Superior temporal gyrus (tissue), 1 donor: ENCODE data around the gene DDX41.

ENCODE experiments used
- DNase-seq: peaks from one replicate; pipeline ENCODE4 v3.0.0-alpha.2; 2016; ENCODE audit errors: extremely low spot score

The DDX41 gene

GRCh38 chr5:177513500-177513899 lies 3.3 kb downstream of the DDX41 start:
- no peak for DNase-seq

- no peak for DNase-seq
Measured at GRCh38 chr5:177512736-177513380, 3.9 kb downstream of the DDX41 start.

GRCh38 chr5:177511796-177512675 lies 4.7 kb downstream of the DDX41 start:
- DNase-seq, result no peak

GRCh38 chr5:177511181-177511580 lies 5.6 kb downstream of the DDX41 start:
- no peak for DNase-seq

GRCh38 chr5:177510567-177511053 lies 6.2 kb downstream of the DDX41 start:
- no peak for DNase-seq

- DNase-seq, result no peak
Measured at GRCh38 chr5:177509991-177510566, 6.7 kb downstream of the DDX41 start.

- no peak for DNase-seq
Measured at GRCh38 chr5:177509381-177509951, 7.3 kb downstream of the DDX41 start, which contains the start of gene DOK3. Gene DOK3 (minus strand): TSS chr5:177509826. CDS start chr5:177509540, 286 bp downstream.

- DNase-seq, result no peak
Measured at GRCh38 chr5:177508837-177509236, 7.9 kb downstream of the DDX41 start.

- DNase-seq, result no peak
Measured at GRCh38 chr5:177508221-177508611, 8.5 kb downstream of the DDX41 start.

- DNase-seq, result no peak
Measured at GRCh38 chr5:177507596-177508220, 9.1 kb downstream of the DDX41 start.

GRCh38 chr5:177507165-177507564 lies 9.6 kb downstream of the DDX41 start:
- no peak for DNase-seq

GRCh38 chr5:177505075-177505474 lies 11.7 kb downstream of the DDX41 start:
- DNase-seq, result no peak

- no peak for DNase-seq
Measured at GRCh38 chr5:177504086-177505056, 12.4 kb downstream of the DDX41 start.

GRCh38 chr5:177503351-177504085 lies 13.2 kb downstream of the DDX41 start:
- no peak for DNase-seq

GRCh38 chr5:177502886-177503285 lies 13.9 kb downstream of the DDX41 start:
- no peak for DNase-seq

GRCh38 chr5:177501874-177502678 lies 14.7 kb downstream of the DDX41 start:
- DNase-seq, result no peak

GRCh38 chr5:177500685-177501522 lies 15.9 kb downstream of the DDX41 start:
- peak; percentile 94 for DNase-seq

GRCh38 chr5:177499842-177500241 lies 16.9 kb downstream of the DDX41 start:
- no peak for DNase-seq
